HEK293 (cell line): ENCODE results near the gene ZBTB20.

ENCODE experiments used
- CTCF ChIA-PET: fragments of 350-600 bp; formaldehyde crosslinking; extraction: SDS; loops from one replicate; lab custom pipeline; 2021; ENCODE audit warnings: antibody characterized with exemption; lab: Yijun Ruan, JAX
- POLR2A ChIA-PET: fragments of 300-600 bp; formaldehyde crosslinking; extraction: SDS; loops from one replicate; lab custom pipeline; 2020; ENCODE audit warnings: antibody characterized with exemption, inconsistent platforms; lab: Yijun Ruan, JAX
- H3K27ac ChIP-seq: fragments of 200-500 bp; sonication (Bioruptor generic); 2 replicates; pipeline ENCODE4 v1.5.1; 2014; ENCODE audit warnings: low read depth, low read length, control low read depth, inconsistent platforms; ENCODE audit errors: extremely low read depth
- H3K36me3 ChIP-seq, 2 experiments: fragments of 200-500 bp in 1 of 2; sonication (Bioruptor generic) in 1 of 2; 1 replicate in 1 of 2; 2 replicates in 1 of 2; pipeline ENCODE4 v1.5.1; 2014 to 2017; ENCODE audit warnings: inconsistent platforms in 2 of 2, low read length in 2 of 2; ENCODE audit not compliant: control insufficient read depth in 2 of 2, insufficient read depth in 1 of 2
- H3K4me1 ChIP-seq: fragments of 200-500 bp; sonication (Bioruptor generic); 2 replicates; pipeline ENCODE4 v1.5.1; 2014; ENCODE audit warnings: mild to moderate bottlenecking, low read length, inconsistent platforms; ENCODE audit not compliant: control insufficient read depth, insufficient read depth
- H3K4me3 ChIP-seq: 2 replicates; pipeline ENCODE4 v1.5.1; 2011; ENCODE audit warnings: low read depth, mild to moderate bottlenecking, control low read depth, low read length, moderate library complexity
- H3K9me3 ChIP-seq: fragments of 200-500 bp; sonication (Bioruptor generic); 2 replicates; pipeline ENCODE4 v1.5.1; 2014; ENCODE audit warnings: low read depth, low read length, inconsistent platforms; ENCODE audit not compliant: control insufficient read depth, insufficient read depth
- GLI4 ChIP-seq: fragments of 450-650 bp; formaldehyde crosslinking; IDR thresholded peaks from 2 replicates; pipeline ENCODE4 v1.5.1; 2016; ENCODE audit warnings: missing biosample characterization, missing genetic modification characterization
- INSM2 ChIP-seq: fragments of 450-650 bp; formaldehyde crosslinking; IDR thresholded peaks from 2 replicates; pipeline ENCODE4 v1.5.1; 2016; ENCODE audit warnings: missing biosample characterization, missing genetic modification characterization
- KLF16 ChIP-seq: fragments of 450-650 bp; formaldehyde crosslinking; IDR thresholded peaks from 2 replicates; pipeline ENCODE4 v1.5.1; 2017; ENCODE audit warnings: missing biosample characterization, missing genetic modification characterization
- PRDM1 ChIP-seq: fragments of 450-650 bp; formaldehyde crosslinking; IDR thresholded peaks from 2 replicates; pipeline ENCODE4; 2016; ENCODE audit warnings: missing biosample characterization, missing genetic modification characterization
- REPIN1 ChIP-seq: fragments of 450-650 bp; formaldehyde crosslinking; IDR thresholded peaks from 2 replicates; pipeline ENCODE4 v1.5.1; 2017; ENCODE audit warnings: missing biosample characterization, missing genetic modification characterization, low read depth
- SP2 ChIP-seq: fragments of 450-650 bp; formaldehyde crosslinking; IDR thresholded peaks from 2 replicates; pipeline ENCODE4 v1.5.1; 2016; ENCODE audit warnings: missing biosample characterization, missing genetic modification characterization
- TRIM28 ChIP-seq: IDR thresholded peaks from 2 replicates; pipeline ENCODE4 v1.6.1; 2011; ENCODE audit warnings: low read length, control low read depth, borderline replicate concordance
- YY2 ChIP-seq: fragments of 450-650 bp; formaldehyde crosslinking; IDR thresholded peaks from 2 replicates; pipeline ENCODE4 v1.5.1; 2016; ENCODE audit warnings: missing biosample characterization, missing genetic modification characterization
- ZFP69B ChIP-seq: fragments of 450-650 bp; formaldehyde crosslinking; IDR thresholded peaks from 2 replicates; pipeline ENCODE4 v1.5.1; 2016; ENCODE audit warnings: missing biosample characterization, missing genetic modification characterization
- ZNF121 ChIP-seq: fragments of 450-650 bp; formaldehyde crosslinking; IDR thresholded peaks from 2 replicates; pipeline ENCODE4 v1.5.1; 2016; ENCODE audit warnings: missing biosample characterization, missing genetic modification characterization
- ZNF169 ChIP-seq: fragments of 450-650 bp; formaldehyde crosslinking; IDR thresholded peaks from 2 replicates; pipeline ENCODE4 v1.5.1; 2016; ENCODE audit warnings: missing biosample characterization, missing genetic modification characterization
- ZNF19 ChIP-seq: fragments of 450-650 bp; formaldehyde crosslinking; IDR thresholded peaks from 2 replicates; pipeline ENCODE4; 2016; ENCODE audit warnings: missing biosample characterization, missing genetic modification characterization, low read depth
- ZNF223 ChIP-seq: fragments of 450-650 bp; formaldehyde crosslinking; IDR thresholded peaks from 2 replicates; pipeline ENCODE4 v1.5.1; 2016; ENCODE audit warnings: missing biosample characterization, missing genetic modification characterization
- ZNF274 ChIP-seq, 2 experiments: fragments of 200-500 bp in 1 of 2; fragments of 450-650 bp in 1 of 2; sonication (Bioruptor generic) in 1 of 2; formaldehyde crosslinking in 1 of 2; IDR thresholded peaks; 2 replicates each; pipeline versions ENCODE4 v1.5.1 to v1.6.1; 2014 to 2016; ENCODE audit warnings: borderline replicate concordance in 1 of 2, inconsistent platforms in 1 of 2, low read length in 1 of 2, missing biosample characterization in 1 of 2, missing genetic modification characterization in 1 of 2
- ZNF311 ChIP-seq: fragments of 450-650 bp; formaldehyde crosslinking; IDR thresholded peaks from 2 replicates; pipeline ENCODE4 v1.5.1; 2017; ENCODE audit warnings: missing biosample characterization, missing genetic modification characterization, borderline replicate concordance
- ZNF335 ChIP-seq: fragments of 450-650 bp; formaldehyde crosslinking; conservative IDR thresholded peaks from 2 replicates; pipeline ENCODE4 v1.5.1; 2016; ENCODE audit warnings: missing biosample characterization, missing genetic modification characterization
- ZNF350 ChIP-seq: fragments of 450-650 bp; formaldehyde crosslinking; IDR thresholded peaks from 2 replicates; pipeline ENCODE4 v1.5.0; 2017; ENCODE audit warnings: missing biosample characterization, mild to moderate bottlenecking, missing genetic modification characterization
- ZNF514 ChIP-seq: fragments of 450-650 bp; formaldehyde crosslinking; IDR thresholded peaks from 2 replicates; pipeline ENCODE4 v1.5.1; 2016; ENCODE audit warnings: missing biosample characterization, missing genetic modification characterization
- ZNF529 ChIP-seq: fragments of 450-650 bp; formaldehyde crosslinking; IDR thresholded peaks from 2 replicates; pipeline ENCODE4 v1.5.1; 2017; ENCODE audit warnings: missing genetic modification characterization, missing biosample characterization; ENCODE audit not compliant: insufficient replicate concordance
- ZNF530 ChIP-seq: fragments of 450-650 bp; formaldehyde crosslinking; IDR thresholded peaks from 2 replicates; pipeline ENCODE4 v1.5.1; 2016; ENCODE audit warnings: low read depth, missing biosample characterization, missing genetic modification characterization
- ZNF548 ChIP-seq: fragments of 450-650 bp; formaldehyde crosslinking; IDR thresholded peaks from 2 replicates; pipeline ENCODE4 v1.5.1; 2016; ENCODE audit warnings: missing biosample characterization, missing genetic modification characterization
- ZNF555 ChIP-seq: fragments of 450-650 bp; formaldehyde crosslinking; conservative IDR thresholded peaks from 2 replicates; pipeline ENCODE4 v1.5.1; 2017; ENCODE audit warnings: missing biosample characterization, mild to moderate bottlenecking, missing genetic modification characterization, inconsistent platforms
- ZNF580 ChIP-seq: fragments of 450-650 bp; formaldehyde crosslinking; IDR thresholded peaks from 2 replicates; pipeline ENCODE4 v1.5.1; 2016; ENCODE audit warnings: missing biosample characterization, missing genetic modification characterization
- ZNF777 ChIP-seq: fragments of 450-650 bp; formaldehyde crosslinking; IDR thresholded peaks from 2 replicates; pipeline ENCODE4 v1.5.1; 2017; ENCODE audit warnings: missing biosample characterization, missing genetic modification characterization, borderline replicate concordance
- TF ChIP-seq, protein P1 (sequence below): fragments of 450-650 bp; formaldehyde crosslinking; IDR thresholded peaks from 2 replicates; pipeline ENCODE4 v1.5.1; 2016; ENCODE audit warnings: missing biosample characterization, missing genetic modification characterization
- TF ChIP-seq, protein P2 (sequence below): fragments of 450-650 bp; formaldehyde crosslinking; IDR thresholded peaks from 2 replicates; pipeline ENCODE4 v1.5.1; 2017; ENCODE audit warnings: missing biosample characterization, missing genetic modification characterization
- TF ChIP-seq, protein P3 (sequence below): fragments of 450-650 bp; formaldehyde crosslinking; IDR thresholded peaks from 2 replicates; pipeline ENCODE4 v1.5.1; 2016; ENCODE audit warnings: missing biosample characterization, missing genetic modification characterization

ZBTB20 gene

GRCh38 chr3:114454551-114455251 is 692.4 kb downstream of the ZBTB20 start:
- CTCF ChIA-PET, result interaction anchor here (0.6 kb wide), 1 partner anchor 63 kb away, joined by 4 read pairs; no protein-coding TSS in a partner anchor
- H3K4me3 ChIP-seq, result peak overlapping the region; percentile 35
- POLR2A ChIA-PET, result no interaction called here
- H3K4me1 ChIP-seq, result peaks cover 3% of the 10 kb centered on the region; the same call in 1 of the 2 replicates
- H3K36me3 ChIP-seq, result no peaks in the 10 kb centered on the region
- no peaks in the 10 kb centered on the region for H3K9me3 ChIP-seq
- H3K27ac ChIP-seq, result peak overlapping the region; percentile 55; the same call in 1 of the 2 replicates
- TF ChIP-seq TRIM28 (peak; percentile 37; the same call in 1 of the 2 replicates), ZNF311 (tag by site-specific recombination) (no peak), ZNF350 (tag by site-specific recombination) (no peak), ZNF274 (IDR thresholded peaks at IDR 0.05; ENCODE audit: low read length) (no peak), ZNF274 (tag by site-specific recombination; IDR thresholded peaks at IDR 0.05; ENCODE audit: borderline replicate concordance) (no peak), ZNF19 (tag by site-specific recombination) (no peak), INSM2 (tag by site-specific recombination) (no peak), ZNF514 (no peak), PRDM1 (tag by site-specific recombination) (peak; percentile 90), ZNF223 (tag by site-specific recombination) (0 out of 2 replicates have a peak, but pooled peaks have one; percentile 16), ZNF580 (tag by site-specific recombination) (0 out of 2 replicates have a peak, but pooled peaks have one; percentile 34), SP2 (tag by site-specific recombination) (no peak), ZNF530 (tag by site-specific recombination) (no peak), ZFP69B (peak; percentile 49; the same call in 1 of the 2 replicates), GLI4 (no peak), YY2 (tag by site-specific recombination) (no peak), ZNF335 (tag by site-specific recombination) (peak; percentile 81), ZNF121 (tag by site-specific recombination) (no peak), ZNF555 (tag by site-specific recombination) (no peak), ZNF169 (tag by site-specific recombination) (no peak), ZNF777 (tag by site-specific recombination) (no peak), ZNF529 (tag by site-specific recombination) (no peak), REPIN1 (no peak), KLF16 (tag by site-specific recombination) (peak; percentile 88), ZNF548 (tag by site-specific recombination) (no peak)
- TF ChIP-seq, protein P1, sequence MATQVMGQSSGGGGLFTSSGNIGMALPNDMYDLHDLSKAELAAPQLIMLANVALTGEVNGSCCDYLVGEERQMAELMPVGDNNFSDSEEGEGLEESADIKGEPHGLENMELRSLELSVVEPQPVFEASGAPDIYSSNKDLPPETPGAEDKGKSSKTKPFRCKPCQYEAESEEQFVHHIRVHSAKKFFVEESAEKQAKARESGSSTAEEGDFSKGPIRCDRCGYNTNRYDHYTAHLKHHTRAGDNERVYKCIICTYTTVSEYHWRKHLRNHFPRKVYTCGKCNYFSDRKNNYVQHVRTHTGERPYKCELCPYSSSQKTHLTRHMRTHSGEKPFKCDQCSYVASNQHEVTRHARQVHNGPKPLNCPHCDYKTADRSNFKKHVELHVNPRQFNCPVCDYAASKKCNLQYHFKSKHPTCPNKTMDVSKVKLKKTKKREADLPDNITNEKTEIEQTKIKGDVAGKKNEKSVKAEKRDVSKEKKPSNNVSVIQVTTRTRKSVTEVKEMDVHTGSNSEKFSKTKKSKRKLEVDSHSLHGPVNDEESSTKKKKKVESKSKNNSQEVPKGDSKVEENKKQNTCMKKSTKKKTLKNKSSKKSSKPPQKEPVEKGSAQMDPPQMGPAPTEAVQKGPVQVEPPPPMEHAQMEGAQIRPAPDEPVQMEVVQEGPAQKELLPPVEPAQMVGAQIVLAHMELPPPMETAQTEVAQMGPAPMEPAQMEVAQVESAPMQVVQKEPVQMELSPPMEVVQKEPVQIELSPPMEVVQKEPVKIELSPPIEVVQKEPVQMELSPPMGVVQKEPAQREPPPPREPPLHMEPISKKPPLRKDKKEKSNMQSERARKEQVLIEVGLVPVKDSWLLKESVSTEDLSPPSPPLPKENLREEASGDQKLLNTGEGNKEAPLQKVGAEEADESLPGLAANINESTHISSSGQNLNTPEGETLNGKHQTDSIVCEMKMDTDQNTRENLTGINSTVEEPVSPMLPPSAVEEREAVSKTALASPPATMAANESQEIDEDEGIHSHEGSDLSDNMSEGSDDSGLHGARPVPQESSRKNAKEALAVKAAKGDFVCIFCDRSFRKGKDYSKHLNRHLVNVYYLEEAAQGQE (tag by site-specific recombination), result 0 out of 2 replicates have a peak, but pooled peaks have one; percentile 22
- TF ChIP-seq, protein P2, sequence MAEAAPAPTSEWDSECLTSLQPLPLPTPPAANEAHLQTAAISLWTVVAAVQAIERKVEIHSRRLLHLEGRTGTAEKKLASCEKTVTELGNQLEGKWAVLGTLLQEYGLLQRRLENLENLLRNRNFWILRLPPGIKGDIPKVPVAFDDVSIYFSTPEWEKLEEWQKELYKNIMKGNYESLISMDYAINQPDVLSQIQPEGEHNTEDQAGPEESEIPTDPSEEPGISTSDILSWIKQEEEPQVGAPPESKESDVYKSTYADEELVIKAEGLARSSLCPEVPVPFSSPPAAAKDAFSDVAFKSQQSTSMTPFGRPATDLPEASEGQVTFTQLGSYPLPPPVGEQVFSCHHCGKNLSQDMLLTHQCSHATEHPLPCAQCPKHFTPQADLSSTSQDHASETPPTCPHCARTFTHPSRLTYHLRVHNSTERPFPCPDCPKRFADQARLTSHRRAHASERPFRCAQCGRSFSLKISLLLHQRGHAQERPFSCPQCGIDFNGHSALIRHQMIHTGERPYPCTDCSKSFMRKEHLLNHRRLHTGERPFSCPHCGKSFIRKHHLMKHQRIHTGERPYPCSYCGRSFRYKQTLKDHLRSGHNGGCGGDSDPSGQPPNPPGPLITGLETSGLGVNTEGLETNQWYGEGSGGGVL (tag by site-specific recombination), result peak; percentile 89
- TF ChIP-seq, protein P3, sequence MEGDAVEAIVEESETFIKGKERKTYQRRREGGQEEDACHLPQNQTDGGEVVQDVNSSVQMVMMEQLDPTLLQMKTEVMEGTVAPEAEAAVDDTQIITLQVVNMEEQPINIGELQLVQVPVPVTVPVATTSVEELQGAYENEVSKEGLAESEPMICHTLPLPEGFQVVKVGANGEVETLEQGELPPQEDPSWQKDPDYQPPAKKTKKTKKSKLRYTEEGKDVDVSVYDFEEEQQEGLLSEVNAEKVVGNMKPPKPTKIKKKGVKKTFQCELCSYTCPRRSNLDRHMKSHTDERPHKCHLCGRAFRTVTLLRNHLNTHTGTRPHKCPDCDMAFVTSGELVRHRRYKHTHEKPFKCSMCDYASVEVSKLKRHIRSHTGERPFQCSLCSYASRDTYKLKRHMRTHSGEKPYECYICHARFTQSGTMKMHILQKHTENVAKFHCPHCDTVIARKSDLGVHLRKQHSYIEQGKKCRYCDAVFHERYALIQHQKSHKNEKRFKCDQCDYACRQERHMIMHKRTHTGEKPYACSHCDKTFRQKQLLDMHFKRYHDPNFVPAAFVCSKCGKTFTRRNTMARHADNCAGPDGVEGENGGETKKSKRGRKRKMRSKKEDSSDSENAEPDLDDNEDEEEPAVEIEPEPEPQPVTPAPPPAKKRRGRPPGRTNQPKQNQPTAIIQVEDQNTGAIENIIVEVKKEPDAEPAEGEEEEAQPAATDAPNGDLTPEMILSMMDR (tag by site-specific recombination), result no peak
